Measurements from ENCODE around the gene CDH1.
A peak's percentile ranks its signal among the peaks of the same experiment; 100 is the strongest.
"Not testable (repeated sequence)": the region's sequence is repeated elsewhere in the genome, so short reads cannot be mapped to it uniquely, and the experiment has no call there.

CDH1 gene

GRCh38 chr16:68762996-68763756, 26.1 kb downstream of the CDH1 start:
- no peak for DNase-seq

DNA sequence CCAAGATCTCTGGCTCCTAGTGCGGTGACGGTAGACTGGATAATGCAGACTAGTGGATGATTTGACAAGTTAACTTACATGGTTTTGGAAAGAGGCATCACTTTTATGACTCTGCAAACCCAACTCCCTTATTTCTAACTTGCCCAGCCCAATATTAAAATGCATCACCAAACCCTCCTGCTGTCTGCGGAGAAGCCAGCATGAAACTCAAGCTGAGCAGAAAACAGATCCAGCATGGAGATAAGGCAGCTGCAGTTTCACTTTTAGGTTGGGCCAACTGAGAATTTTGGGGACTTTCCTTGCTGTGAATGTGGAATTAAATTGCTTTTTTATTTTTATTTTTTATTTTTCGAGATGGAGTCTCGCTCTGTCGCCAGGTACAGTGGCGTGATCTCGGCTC, 27.8 kb downstream of the CDH1 start:
- DNase-seq = peak; percentile 25 to 31

DNA sequence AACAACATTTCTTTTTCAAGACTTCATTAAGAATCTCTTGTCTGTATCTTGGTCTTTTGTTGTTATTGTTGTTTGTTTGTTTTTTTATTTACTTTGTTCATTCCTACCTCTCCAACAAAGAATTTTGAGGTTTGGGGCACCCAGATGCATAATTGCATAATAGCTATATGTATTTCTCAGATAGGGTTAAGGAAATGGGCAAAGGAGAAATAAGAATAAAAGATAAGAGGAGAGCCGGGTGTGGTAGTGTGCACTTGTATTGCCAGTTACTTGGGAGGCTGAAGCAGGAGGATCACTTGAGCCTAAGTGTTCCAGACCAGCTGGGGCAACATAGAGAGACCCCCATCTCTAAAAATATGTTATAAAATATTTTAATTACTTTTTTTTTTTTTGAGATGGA, 30.5 kb downstream of the CDH1 start:
- DNase-seq = no peak

- DNase-seq = no peak
Observed at GRCh38 chr16:68768175-68768574, 31.1 kb downstream of the CDH1 start.

GRCh38 chr16:68768771-68769170, 31.7 kb downstream of the CDH1 start:
- DNase-seq = no peak

DNA sequence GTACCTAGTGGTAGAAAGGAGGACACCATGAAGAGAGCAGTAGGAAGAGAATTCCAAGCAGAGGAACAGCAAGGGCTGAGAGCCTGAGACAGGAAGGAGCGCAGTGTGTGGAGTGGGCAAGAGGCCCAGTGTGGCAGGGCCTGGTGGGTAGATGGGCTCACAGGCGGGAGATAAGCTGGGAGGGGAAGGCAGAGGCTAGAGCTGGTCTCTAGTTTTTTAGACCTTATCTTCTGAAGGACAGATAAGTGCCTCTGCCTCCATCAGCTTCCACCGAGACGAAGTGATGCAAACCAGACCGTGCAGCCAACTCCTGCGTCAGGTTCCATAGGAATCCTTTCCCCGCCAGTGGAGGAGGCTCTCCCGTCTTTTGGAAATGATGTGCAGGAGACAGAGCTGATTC, 33.6 kb downstream of the CDH1 start:
- no peak for DNase-seq

GRCh38 chr16:68772030-68772681, 35.1 kb downstream of the CDH1 start:
- no peak for DNase-seq

DNA sequence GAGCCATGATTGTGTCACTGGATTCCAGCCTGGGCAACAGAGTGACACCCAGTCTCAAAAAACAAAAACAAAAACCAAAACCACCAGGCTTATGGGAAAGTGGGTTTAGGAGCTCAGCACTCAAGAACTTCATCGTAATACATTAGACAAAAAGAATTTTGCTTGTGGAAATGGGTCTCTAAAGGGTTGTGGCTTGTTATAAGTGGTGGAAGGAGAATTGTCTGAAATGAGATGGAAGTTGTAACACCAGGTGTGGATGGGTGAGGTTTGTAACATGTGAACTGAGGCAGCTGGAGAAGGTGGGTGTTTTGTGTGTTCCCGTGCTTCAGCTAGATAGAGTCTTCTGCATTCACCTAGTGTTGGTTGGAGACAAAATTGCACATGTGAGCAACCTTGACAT, 35.8 kb downstream of the CDH1 start:
- DNase-seq = no peak

GRCh38 chr16:68774982-68775634, 38.0 kb downstream of the CDH1 start:
- no peak for DNase-seq

DNA sequence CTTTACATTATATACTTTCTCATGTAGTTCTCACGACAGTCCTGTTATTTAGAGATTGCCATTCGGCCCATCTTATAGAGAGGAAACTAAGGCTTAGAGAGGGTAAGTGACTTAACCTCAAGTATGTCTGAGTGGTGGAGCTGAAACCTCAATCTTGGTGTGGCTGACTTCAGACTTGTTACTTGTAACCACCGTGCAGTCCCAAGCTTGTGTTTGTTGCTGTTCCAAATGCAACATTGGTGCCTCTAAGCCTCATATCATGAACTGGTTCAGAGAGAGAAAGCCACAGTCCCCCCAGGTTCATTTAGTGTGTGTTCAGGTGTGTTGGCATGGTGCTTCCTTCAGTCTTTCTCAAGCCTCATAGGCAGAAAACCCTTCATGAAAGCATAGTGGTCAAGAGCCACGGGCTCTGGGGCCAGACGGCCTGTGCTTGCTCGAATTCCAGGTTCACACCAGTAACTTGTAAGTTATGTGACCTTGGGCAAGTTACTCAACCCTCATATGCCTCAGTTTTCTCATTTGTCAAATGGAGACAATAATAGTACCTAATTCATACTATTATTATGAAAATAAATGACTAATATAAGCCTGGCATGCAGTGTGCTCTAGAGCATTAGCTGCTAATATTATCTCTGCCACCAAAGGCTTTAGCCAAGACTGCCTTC, 39.9 kb downstream of the CDH1 start:
- DNase-seq = no peak

GRCh38 chr16:68778551-68779231, 41.6 kb downstream of the CDH1 start:
- DNase-seq = no peak

DNA sequence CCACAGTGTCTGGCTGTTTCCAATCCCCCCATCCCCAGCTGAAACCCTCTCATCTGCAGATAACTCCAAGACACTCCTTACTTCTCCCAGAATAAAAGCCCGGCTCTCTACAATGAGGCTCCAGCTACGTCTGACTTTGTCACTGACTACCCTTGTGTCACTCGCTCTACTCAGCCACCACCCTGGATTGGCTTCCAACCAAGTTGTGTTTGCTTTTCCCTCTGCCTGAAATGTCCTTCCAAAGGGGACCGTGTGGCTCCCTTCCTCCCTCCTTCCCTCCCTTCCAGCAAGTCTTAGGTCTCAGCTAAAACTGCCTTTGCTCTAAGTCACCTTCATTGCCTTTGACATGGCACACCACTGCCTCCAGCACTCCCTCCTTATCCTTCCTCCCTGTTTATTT, 42.8 kb downstream of the CDH1 start:
- DNase-seq = no peak

DNA sequence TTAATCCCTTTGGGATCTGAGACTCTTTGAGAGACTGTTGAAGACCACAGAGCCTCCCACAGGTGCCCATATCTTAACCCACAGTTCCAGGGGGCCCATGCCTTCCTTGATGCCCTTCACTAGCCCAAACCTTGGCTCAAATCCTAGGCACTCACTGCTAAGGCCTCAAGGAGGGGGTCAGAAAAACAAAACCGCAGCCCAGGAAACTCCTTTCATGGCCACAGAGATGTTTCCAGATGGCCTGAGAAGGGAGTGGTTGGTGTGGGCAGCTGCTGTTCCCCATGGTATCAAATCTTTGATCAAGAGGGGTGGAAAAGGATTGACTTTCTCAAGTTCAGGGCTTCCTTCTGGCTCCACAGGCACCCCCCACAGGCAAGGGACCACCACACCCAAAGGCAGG, 44.7 kb downstream of the CDH1 start:
- no peak for DNase-seq

DNA sequence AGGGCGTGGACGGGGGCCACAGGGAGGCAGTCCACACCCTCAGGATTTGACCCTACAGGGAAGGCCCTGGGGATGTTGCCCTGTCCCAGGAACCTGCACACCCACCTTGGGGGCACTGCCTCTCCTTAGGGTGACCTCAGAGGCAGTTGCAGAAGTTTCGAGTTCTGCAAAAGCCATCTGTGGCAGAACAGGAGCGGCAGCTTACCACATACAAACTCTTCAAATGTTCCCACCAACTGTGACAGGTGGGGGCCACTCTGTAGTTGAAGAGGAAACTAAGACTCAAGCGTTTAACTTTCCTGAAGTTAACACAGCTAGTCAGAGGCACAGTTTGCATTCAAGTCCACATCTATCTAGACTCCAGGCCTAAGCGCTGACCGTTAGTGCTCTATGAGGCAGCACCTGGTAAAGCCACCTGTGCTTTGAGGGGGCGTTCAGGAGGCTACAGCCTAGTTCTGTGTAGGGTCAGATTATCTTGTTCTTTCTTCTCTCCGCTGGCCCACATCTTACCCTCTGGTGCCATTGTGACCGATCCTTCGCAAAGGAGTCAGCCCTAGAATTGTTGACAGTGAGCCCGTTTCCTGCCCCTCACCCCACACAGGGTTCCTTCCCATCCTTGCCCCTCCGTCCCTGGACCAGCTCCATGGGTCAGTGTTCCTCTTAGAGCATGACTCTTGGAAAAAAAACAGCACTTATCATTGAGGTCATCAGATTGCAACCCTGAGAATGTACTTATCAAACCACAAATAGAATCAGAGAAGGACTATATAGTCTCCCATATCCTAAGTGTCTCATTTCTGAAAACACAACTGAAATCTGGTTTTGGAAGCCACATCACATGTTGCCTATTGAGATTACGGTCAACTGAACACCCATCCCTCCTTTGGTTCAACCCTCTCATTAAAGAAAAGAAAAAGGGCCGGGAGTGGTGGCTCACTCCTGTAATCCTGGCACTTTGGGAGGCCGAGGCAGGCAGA, 45.4 kb downstream of the CDH1 start:
- DNase-seq = no peak

DNA sequence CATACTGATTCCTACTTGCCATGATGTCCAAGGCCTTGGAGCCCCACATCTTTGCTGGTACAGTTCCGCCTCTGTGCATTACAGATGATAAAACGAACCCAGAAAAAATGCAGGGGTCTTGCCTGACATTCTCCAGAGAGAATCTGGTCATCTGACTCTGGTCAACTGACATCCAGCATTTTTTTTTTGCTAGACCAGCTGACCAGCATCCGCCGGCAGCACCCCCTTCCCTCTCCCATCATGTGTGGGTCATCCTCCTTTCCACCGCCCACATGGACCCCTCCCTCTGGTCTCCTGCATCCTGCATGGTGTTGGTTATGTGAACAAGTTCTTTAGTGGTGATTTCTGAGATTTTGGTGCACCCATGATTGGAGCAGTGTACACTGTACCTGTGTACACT, 47.1 kb downstream of the CDH1 start:
- no peak for DNase-seq

- no peak for DNase-seq
Observed at GRCh38 chr16:68784721-68785120, 47.6 kb downstream of the CDH1 start.

- DNase-seq = no peak
Observed at GRCh38 chr16:68785715-68786114, 48.6 kb downstream of the CDH1 start.

- no peak for DNase-seq
Observed at GRCh38 chr16:68786685-68787418, 49.8 kb downstream of the CDH1 start.

DNA sequence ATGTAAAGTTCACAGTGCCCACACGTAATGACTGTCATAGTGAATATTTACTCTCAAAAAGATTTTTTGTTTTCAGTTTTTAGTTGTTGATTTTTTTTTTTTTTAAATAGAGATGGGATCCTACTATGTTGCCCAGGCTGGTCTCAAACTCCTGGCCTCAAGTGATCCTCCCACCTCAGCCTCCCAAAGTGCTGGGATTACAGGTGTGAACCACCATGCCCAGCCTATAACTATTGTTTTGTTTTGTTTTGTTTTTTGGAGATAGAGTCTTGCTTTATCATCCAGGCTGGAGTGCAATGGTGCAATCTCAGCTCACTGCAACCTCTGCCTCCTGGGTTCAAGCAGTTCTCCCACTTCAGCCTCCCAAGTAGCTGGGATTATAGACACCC, 50.3 kb downstream of the CDH1 start:
- DNase-seq = not testable (repeated sequence)

DNA sequence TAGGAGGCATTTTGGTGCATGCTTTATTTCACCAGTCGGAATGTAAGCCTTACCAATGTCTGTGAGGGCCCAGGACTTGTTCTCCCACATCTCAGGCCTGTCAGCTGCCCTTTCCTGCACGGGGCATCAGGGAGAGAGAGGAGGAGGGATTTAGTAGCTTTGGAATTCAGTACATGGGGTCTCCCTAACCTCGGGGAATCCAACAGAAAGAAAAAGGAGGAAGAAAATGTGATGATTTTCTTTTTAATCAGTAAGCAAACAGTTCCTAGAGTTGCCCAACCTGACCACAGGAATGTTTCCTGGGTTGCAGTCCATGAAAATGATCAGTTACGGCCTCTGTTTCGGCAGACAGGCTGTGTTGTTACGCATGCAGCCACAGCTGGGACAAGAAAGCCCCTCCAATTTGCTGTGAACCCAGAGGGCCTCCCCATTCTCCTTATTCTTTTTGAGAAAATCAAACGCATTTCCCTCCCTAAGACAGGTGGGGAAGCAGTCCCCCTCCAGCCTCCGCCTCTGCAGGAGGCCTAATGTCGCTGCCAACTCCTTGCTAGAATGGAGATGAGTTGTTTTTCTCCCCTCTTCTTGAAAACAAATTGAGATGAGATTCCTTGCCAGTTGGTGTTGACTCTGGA, 53.2 kb downstream of the CDH1 start:
- no peak for DNase-seq

DNA sequence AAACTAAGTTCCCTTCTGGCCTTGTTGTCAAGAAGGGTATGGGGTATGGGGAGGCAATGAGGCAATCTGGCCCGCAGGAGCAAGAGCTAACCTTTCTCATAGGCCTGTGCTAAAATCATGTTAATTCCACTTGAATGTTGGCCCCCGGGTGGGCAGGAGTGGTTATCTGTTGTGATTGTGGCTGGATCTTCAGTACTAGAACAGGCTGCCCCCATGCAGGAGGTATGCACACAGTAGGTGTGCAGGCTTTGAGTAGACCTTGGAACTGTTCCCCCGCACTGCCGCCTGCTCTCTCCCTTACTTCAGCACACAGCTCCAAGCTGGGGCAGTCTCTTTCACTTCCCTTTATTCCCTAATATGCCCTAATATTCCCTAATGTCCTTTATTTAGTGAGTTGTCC, 53.9 kb downstream of the CDH1 start:
- no peak for DNase-seq
